ENCODE results near the gene UBE2N. TPM values are rescaled to one million over a fixed set of nuclear protein-coding genes. Genes with fewer than 3 reads are reported as not detected.

The UBE2N gene
- total and polyA plus RNA-seq, 2 of the 8 experiments (the other 6 are each of a cell fraction or from before 2014, with no cell fraction given) = 108 to 225 TPM

GRCh38 chr12:93448796-93449195 lies 7.0 kb upstream of the UBE2N start:
- ChIA-PET POLR2A (ENCODE audit: partially characterized antibody) (no interaction called here), CTCF (ENCODE audit: partially characterized antibody) (interaction anchor here (0.7 kb wide), 1 partner anchor 496 kb away, joined by 3 read pairs; no protein-coding TSS in a partner anchor)
- Histone ChIP-seq H2BK120ac (replicated peaks; ENCODE audit: low read depth, low read length) (no peak overlapping the region), H3K79me2 (ENCODE audit: control insufficient read depth in 1 of 2, insufficient read depth in 2 of 2, low read length in 2 of 2) (no peaks in the 10 kb centered on the region), H3K4me3 (ENCODE audit: extremely low read depth in 1 of 4, insufficient read depth in 2 of 4, low read depth in 3 of 4, low read length in 4 of 4) (no peak overlapping the region), H3K79me1 (ENCODE audit: low read depth, low read length) (no peaks in the 10 kb centered on the region), H2BK12ac (ENCODE audit: low read depth, low read length) (no peak overlapping the region), H3K23ac (ENCODE audit: insufficient read length) (no peak overlapping the region), H3K27ac (ENCODE audit: low read depth, low read length) (no peak overlapping the region), H4K20me1 (replicated peaks in 1 of 2; ENCODE audit: control insufficient read depth in 1 of 2, insufficient read depth in 2 of 2, low read length in 2 of 2) (no peaks in the 10 kb centered on the region), H4K5ac (ENCODE audit: insufficient read length, low read depth, low read length) (no peak overlapping the region), H3K23me2 (ENCODE audit: low read depth, low read length) (no peaks in the 10 kb centered on the region; the same call in 1 of the 2 replicates), H3K56ac (replicated peaks; ENCODE audit: insufficient read length, low read depth, low read length) (no peak overlapping the region), H3K14ac (ENCODE audit: insufficient read length) (no peak overlapping the region), H2BK15ac (ENCODE audit: low read length) (no peak overlapping the region), H2AK5ac (ENCODE audit: low read depth, low read length) (no peak overlapping the region), H3K18ac (ENCODE audit: extremely low read depth, low read length) (no peak overlapping the region), H3K36me3 (ENCODE audit: control insufficient read depth in 2 of 4, insufficient read depth in 4 of 4, low read length in 3 of 4) (no peaks in the 10 kb centered on the region), H3K9ac (replicated peaks in 1 of 4; ENCODE audit: extremely low read depth in 1 of 4, low read depth in 3 of 4, low read length in 3 of 4) (no peak overlapping the region), H3K9me3 (ENCODE audit: insufficient read depth in 2 of 2, low read depth in 1 of 2, low read length in 1 of 2) (no peaks in the 10 kb centered on the region), H2AFZ (ENCODE audit: low read length) (no peak overlapping the region), H3K4ac (replicated peaks; ENCODE audit: insufficient read length, low read depth, low read length) (no peak overlapping the region), H3K27me3 (replicated peaks in 1 of 4; ENCODE audit: control insufficient read depth in 3 of 4, extremely low read depth in 1 of 4, insufficient read depth in 3 of 4, low read length in 3 of 4) (no peaks in the 10 kb centered on the region), H4K8ac (ENCODE audit: extremely low read depth, insufficient read depth, low read length) (no peak overlapping the region), H3K4me1 (replicated peaks in 1 of 4; ENCODE audit: control insufficient read depth in 3 of 4, insufficient read depth in 4 of 4, low read length in 3 of 4) (no peaks in the 10 kb centered on the region), H2BK20ac (ENCODE audit: low read length) (no peak overlapping the region), H2BK5ac (ENCODE audit: low read depth, low read length) (no peak overlapping the region), H4K91ac (replicated peaks; ENCODE audit: insufficient read length, low read length) (no peak overlapping the region), H3K4me2 (ENCODE audit: insufficient read depth in 1 of 2, low read depth in 2 of 2, low read length in 2 of 2) (no peak overlapping the region)
- DNase-seq (ENCODE audit: low read depth in 1 of 2, low spot score in 2 of 2) (no peak), FAIRE-seq (no peak)
- 90% methylated on average over 5 of the region's 5 CpGs; no CpG with 5 or more reads in 1 of the 2 experiments for WGBS, 2 experiments (ENCODE audit: extremely low coverage in 1 of 2, insufficient coverage in 1 of 2, insufficient read length in 1 of 2, insufficient replicate concordance in 2 of 2, low coverage in 1 of 2, low lambda C conversion rate in 2 of 2, missing lambda C conversion rate in 1 of 2)
- TF ChIP-seq CTBP2 (IDR thresholded peaks at IDR 0.05; ENCODE audit: borderline replicate concordance, insufficient read depth, insufficient read length, low read length) = no peak
- TF ChIP-seq GABPA (IDR thresholded peaks at IDR 0.05; ENCODE audit: borderline replicate concordance, insufficient read depth, low read length) = no peak
